DND-41 (cell line): ENCODE measurements around the gene ATP5F1D.

Experiments
- ATAC-seq: fragments of 200-7000 bp; cut with Tn5 transposase; 3 replicates; pipeline ENCODE4 v1.9.1; 2021; ENCODE audit warnings: low read depth; ENCODE audit not compliant: insufficient read depth
- DNase-seq: peaks from one replicate; pipeline ENCODE4 v3.0.0-alpha.2; 2020
- H2AFZ ChIP-seq: 2 replicates; pipeline ENCODE4 v1.6.0; 2012; ENCODE audit warnings: low read depth, low read length
- H3K27ac ChIP-seq: 2 replicates; pipeline ENCODE4 v1.5.1; 2012; ENCODE audit warnings: low read length, inconsistent platforms
- H3K27me3 ChIP-seq: fragments of 200-600 bp; sonication (generic); 2 replicates; pipeline ENCODE4 v1.6.0; 2012; ENCODE audit warnings: low read length, mild to moderate bottlenecking, inconsistent platforms; ENCODE audit not compliant: insufficient read depth, poor library complexity
- H3K36me3 ChIP-seq: 2 replicates; pipeline ENCODE4 v1.5.1; 2012; ENCODE audit warnings: low read length, inconsistent platforms; ENCODE audit not compliant: insufficient read depth
- H3K4me1 ChIP-seq: 2 replicates; pipeline ENCODE4 v1.5.1; 2012; ENCODE audit warnings: mild to moderate bottlenecking, low read length; ENCODE audit not compliant: insufficient read depth
- H3K4me2 ChIP-seq: 2 replicates; pipeline ENCODE4 v1.6.0; 2012; ENCODE audit warnings: mild to moderate bottlenecking, moderate library complexity, low read length, inconsistent platforms; ENCODE audit not compliant: insufficient read depth
- H3K4me3 ChIP-seq, 2 experiments: fragments of 200-600 bp in 1 of 2; shearing (Covaris generic) in 1 of 2; 2 replicates each; pipeline ENCODE4 v1.5.1; 2012 to 2016; ENCODE audit warnings: inconsistent platforms in 2 of 2, low read length in 2 of 2, mild to moderate bottlenecking in 2 of 2, low read depth in 1 of 2, moderate library complexity in 1 of 2
- H3K79me2 ChIP-seq: 2 replicates; pipeline ENCODE4 v1.6.0; 2012; ENCODE audit warnings: low read length, inconsistent platforms; ENCODE audit not compliant: insufficient read depth
- H3K9ac ChIP-seq: 2 replicates; pipeline ENCODE4 v1.6.0; 2012; ENCODE audit warnings: low read depth, mild to moderate bottlenecking, inconsistent platforms, low read length, moderate library complexity
- H3K9me3 ChIP-seq: 2 replicates; pipeline ENCODE4 v1.5.1; 2012; ENCODE audit warnings: low read length, moderate library complexity, mild to moderate bottlenecking, inconsistent platforms; ENCODE audit not compliant: insufficient read depth, severe bottlenecking
- H4K20me1 ChIP-seq: 2 replicates; pipeline ENCODE4 v1.6.0; 2012; ENCODE audit warnings: low read length; ENCODE audit not compliant: insufficient read depth
- CTCF ChIP-seq: IDR thresholded peaks from 2 replicates; pipeline ENCODE4 v1.5.1; 2012; ENCODE audit warnings: borderline replicate concordance, low read length, moderate library complexity, mild to moderate bottlenecking; ENCODE audit not compliant: poor library complexity, severe bottlenecking; ENCODE audit errors: extremely low read depth
- EZH2 ChIP-seq: IDR thresholded peaks from 3 replicates; pipeline ENCODE4 v1.6.1; 2012; ENCODE audit warnings: borderline replicate concordance, low read depth, mild to moderate bottlenecking, moderate library complexity, low read length, inconsistent platforms; ENCODE audit not compliant: severe bottlenecking

Gene ATP5F1D

GRCh38 chr19:1289686-1290025 lies 48.1 kb downstream of the ATP5F1D start:
- Histone ChIP-seq H3K27ac (no peak overlapping the region), H3K4me3 (no peak overlapping the region), H3K36me3 (no peaks in the 10 kb centered on the region), H3K79me2 (no peaks in the 10 kb centered on the region), H3K27me3 (no peaks in the 10 kb centered on the region), H3K4me1 (no peaks in the 10 kb centered on the region), H3K4me2 (no peak overlapping the region), H2AFZ (no peak overlapping the region), H3K9ac (no peak overlapping the region), H3K9me3 (no peaks in the 10 kb centered on the region), H4K20me1 (peaks cover 3% of the 10 kb centered on the region; the same call in 1 of the 2 replicates)
- DNase-seq (no peak), ATAC-seq (no peak)
- TF ChIP-seq CTCF, result no peak

- Histone ChIP-seq H2AFZ (no peak overlapping the region), H3K36me3 (no peaks in the 10 kb centered on the region), H3K9ac (no peak overlapping the region), H3K27ac (no peak overlapping the region), H3K4me2 (no peak overlapping the region), H3K4me1 (no peaks in the 10 kb centered on the region), H3K79me2 (no peaks in the 10 kb centered on the region), H3K9me3 (no peaks in the 10 kb centered on the region), H4K20me1 (peaks cover 3% of the 10 kb centered on the region; the same call in 1 of the 2 replicates), H3K27me3 (no peaks in the 10 kb centered on the region), H3K4me3 (no peak overlapping the region)
- DNase-seq (no peak), ATAC-seq (no peak)
- TF ChIP-seq CTCF (no peak), EZH2 (no peak)
Measured at GRCh38 chr19:1290196-1290702, 48.7 kb downstream of the ATP5F1D start.

DNA sequence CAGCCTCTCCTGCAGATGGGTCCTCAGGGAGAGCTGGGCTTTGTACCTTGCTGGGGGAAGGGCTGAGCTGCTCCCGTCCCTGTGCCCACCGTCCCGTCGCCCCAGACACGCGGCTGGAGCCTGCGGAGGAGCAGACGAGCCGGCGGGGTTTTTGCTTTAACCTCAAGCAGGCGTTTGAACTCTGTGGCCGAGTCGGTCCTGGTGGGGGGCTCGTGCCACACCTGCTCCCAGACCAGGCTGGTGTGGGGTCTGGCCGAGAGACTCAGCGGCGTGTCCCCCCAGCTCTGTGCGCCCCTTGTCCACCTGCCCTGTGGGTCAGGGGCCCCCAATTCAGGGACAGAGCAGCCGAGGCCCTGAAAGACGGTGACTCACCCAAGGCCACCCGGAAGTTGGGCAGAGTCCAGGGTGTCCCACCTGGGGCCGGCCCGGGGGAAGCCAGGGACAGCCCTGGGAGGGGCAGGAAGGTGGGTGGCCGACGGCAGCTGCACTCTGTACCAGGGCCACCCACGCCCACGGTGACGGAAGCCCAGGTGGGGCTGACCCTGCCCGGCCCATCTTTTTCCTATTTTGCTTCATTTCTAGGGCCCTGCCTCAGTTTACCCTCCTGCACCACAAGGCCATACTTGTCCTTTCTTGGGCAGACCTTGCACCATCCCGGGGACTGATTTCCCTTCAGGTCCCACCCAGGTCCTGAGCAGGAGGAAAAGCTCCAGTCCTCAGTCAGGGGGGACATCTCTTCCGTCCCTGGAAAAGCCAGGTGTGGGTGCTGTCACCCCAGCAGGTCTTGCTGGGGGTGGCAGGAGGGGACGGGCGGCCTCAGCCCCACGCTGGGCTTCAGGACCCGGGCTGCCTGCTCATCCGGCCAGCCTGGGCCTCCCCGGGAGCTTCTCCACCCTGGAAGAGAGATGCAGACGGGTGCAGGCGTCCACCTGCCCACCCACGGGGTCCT lies 49.4 kb downstream of the ATP5F1D start:
- H4K20me1 ChIP-seq, result peaks cover 3% of the 10 kb centered on the region; the same call in 1 of the 2 replicates
- H3K27me3 ChIP-seq, result no peaks in the 10 kb centered on the region
- H3K9ac ChIP-seq, result no peak overlapping the region
- H3K79me2 ChIP-seq, result no peaks in the 10 kb centered on the region
- no peak for DNase-seq
- H3K4me1 ChIP-seq, result no peaks in the 10 kb centered on the region
- no peak for ATAC-seq
- H2AFZ ChIP-seq, result no peak overlapping the region
- no peaks in the 10 kb centered on the region for H3K36me3 ChIP-seq
- H3K4me3 ChIP-seq, result no peak overlapping the region
- no peak overlapping the region for H3K27ac ChIP-seq
- TF ChIP-seq CTCF (no peak), EZH2 (no peak)
- no peak overlapping the region for H3K4me2 ChIP-seq
- H3K9me3 ChIP-seq, result no peaks in the 10 kb centered on the region
